Motor neuron (in vitro differentiated cells): ENCODE measurements around the gene PDE9A. TPM values are rescaled to one million over a fixed set of nuclear protein-coding genes. Genes with fewer than 3 reads are reported as not detected.
"Not testable (repeated sequence)": the region's sequence is repeated elsewhere in the genome, so short reads cannot be mapped to it uniquely, and the experiment has no call there.

Source experiments
- ATAC-seq, 8 experiments: fragments of 200-7000 bp; cut with Tn5 transposase; replicated peaks in 6 of 8; 2 replicates each; pipeline ENCODE4 v1.8.0; 2021; ENCODE audit warnings: mild to moderate bottlenecking in 8 of 8, moderate library complexity in 8 of 8
- H3K27ac ChIP-seq, 2 donors: fragments of 250-450 bp; sonication (Bioruptor Pico); 2 replicates each; pipeline ENCODE4 v1.9.0; 2021; ENCODE audit warnings: antibody characterized with exemption in 2 of 2, mild to moderate bottlenecking in 2 of 2, moderate library complexity in 1 of 2
- H3K4me1 ChIP-seq, 2 donors: fragments of 250-450 bp; sonication (Bioruptor Pico); replicated peaks in 1 of 2; 2 replicates each; pipeline ENCODE4 v1.6.1; 2021; ENCODE audit warnings: antibody characterized with exemption in 2 of 2, mild to moderate bottlenecking in 2 of 2, moderate library complexity in 1 of 2
- H3K4me3 ChIP-seq, 5 donors: fragments of 250-450 bp; sonication (Bioruptor Pico); 2 replicates each; pipeline ENCODE4 v1.9.0; 2021; ENCODE audit warnings: antibody characterized with exemption in 5 of 5, mild to moderate bottlenecking in 5 of 5, moderate library complexity in 4 of 5
- WGBS, 10 experiments: fragments of 450-650 bp; shearing (Covaris generic); methylation state at CpG; one replicate each; pipeline ENCODE4 v1.0.0; 2022; 5-methylcytosine and 5-hydroxymethylcytosine counted together
- in situ Hi-C, 9 experiments: fragments of 400-800 bp; cut with MboI; loops; one replicate each; pipeline ENCODE4 v1.15.0; 2021; ENCODE audit warnings: low sequenced_read_pairs in 9 of 9, low pct_unique_long_range_greater_than_20kb in 2 of 9; ENCODE audit not compliant: unreplicated experiment in 9 of 9
- total RNA-seq, 8 experiments: library from RNA; unstranded; fragments of 300-600 nt; gene quantifications; 2 replicates each; pipeline versions ENCODE4 v1.2.3 to v1.2.4, GENCODE V29; 2022

The PDE9A gene
- total RNA-seq, 8 experiments from 2014 or later: 0.31 to 21.2 (median 15.6) TPM; not detected in 2

DNA sequence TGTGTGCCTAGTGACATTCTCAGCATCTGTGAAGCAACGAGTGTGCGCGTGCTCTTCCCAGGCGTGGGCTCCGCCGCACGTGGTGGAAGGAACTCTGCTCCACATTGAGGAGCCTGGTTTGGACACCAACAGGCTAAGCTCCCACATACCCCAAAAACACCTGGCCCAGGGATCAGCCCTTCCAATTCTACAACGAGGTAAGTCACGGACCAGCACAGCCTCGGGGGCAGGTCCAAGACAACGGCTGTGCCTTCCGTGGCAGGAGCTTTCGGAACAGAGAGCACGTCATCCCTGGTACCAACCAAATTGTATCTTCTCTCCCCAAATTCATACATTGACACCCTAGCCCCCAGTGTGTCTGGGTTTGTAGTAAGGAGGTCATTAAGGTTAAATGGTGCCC lies 27.2 kb upstream of the PDE9A start:
- no peak for ATAC-seq
- Histone ChIP-seq H3K27ac (no peak overlapping the region), H3K4me3 (no peak overlapping the region), H3K4me1 (peaks cover 20 to 23% of the 10 kb centered on the region in 2 donors)
- WGBS, 10 experiments: 55 to 98% (median 86%) methylated on average over 2 to 9 of the region's 14 CpGs; no CpG with 5 or more reads in 5 of the 10 experiments
- in situ Hi-C loops: no loop called here

GRCh38 chr21:42627527-42628289 lies 25.7 kb upstream of the PDE9A start:
- ATAC-seq: no peak
- 32 to 100% (median 85%) methylated on average over 1 to 9 of the region's 15 CpGs; no CpG with 5 or more reads in 1 of the 10 experiments for WGBS, 10 experiments
- no peak overlapping the region for H3K4me3 ChIP-seq

GRCh38 chr21:42628466-42629061 lies 24.9 kb upstream of the PDE9A start:
- H3K27ac ChIP-seq, H3K4me3 ChIP-seq, ATAC-seq, in situ Hi-C loops: not testable (repeated sequence)
- WGBS, 10 experiments: 20 to 100% (median 79%) methylated on average over 1 to 2 of the region's 2 CpGs; no CpG with 5 or more reads in 1 of the 10 experiments
- peaks cover 8 to 11% of the 10 kb centered on the region in 2 donors for H3K4me1 ChIP-seq

More at GRCh38 chr21:42627527-42628289, 25.7 kb upstream of the PDE9A start:
- no peak overlapping the region for H3K27ac ChIP-seq
- peaks cover 8 to 11% of the 10 kb centered on the region in 2 donors for H3K4me1 ChIP-seq
- in situ Hi-C loops: no loop called here

GRCh38 chr21:42629933-42630589 lies 23.4 kb upstream of the PDE9A start:
- 0 to 98% (median 60%) methylated on average over 1 to 6 of the region's 9 CpGs; no CpG with 5 or more reads in 3 of the 10 experiments for WGBS, 10 experiments
- H3K4me3 ChIP-seq: no peak overlapping the region
- no peak overlapping the region for H3K27ac ChIP-seq
- in situ Hi-C loops: no loop called here
- ATAC-seq: peak in 1 of 8 experiments; percentile 25
- H3K4me1 ChIP-seq: peaks cover 8 to 11% of the 10 kb centered on the region in 2 donors

GRCh38 chr21:42630626-42631025 lies 22.8 kb upstream of the PDE9A start:
- in situ Hi-C loops: no loop called here
- no peak overlapping the region for H3K4me3 ChIP-seq
- WGBS, 10 experiments: 0 to 78% (median 60%) methylated on average over 1 to 7 of the region's 9 CpGs; no CpG with 5 or more reads in 1 of the 10 experiments
- peak in 5 of 8 experiments; percentile 88 to 96 (median 94) for ATAC-seq
- H3K4me1 ChIP-seq: peaks cover 8 to 11% of the 10 kb centered on the region in 2 donors
- no peak overlapping the region for H3K27ac ChIP-seq

DNA sequence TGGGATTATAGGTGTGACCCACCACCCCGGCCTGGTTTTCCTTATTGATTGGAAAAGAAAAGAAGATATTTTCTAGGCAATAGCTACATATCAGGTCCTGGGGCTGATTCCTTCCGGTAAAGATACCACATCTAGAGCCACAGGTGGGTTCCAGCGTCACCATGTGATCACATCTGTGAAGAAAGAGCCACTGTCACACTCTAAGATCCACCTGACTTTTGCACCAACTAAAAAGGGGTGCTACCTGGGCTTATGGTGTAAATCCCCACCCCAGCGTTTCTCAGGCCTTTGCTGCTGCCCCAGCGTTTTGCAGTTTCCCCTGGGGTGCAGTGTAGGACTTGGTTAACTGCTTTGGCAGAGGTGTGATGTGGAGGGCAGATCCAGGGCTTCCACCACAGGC lies 22.3 kb upstream of the PDE9A start:
- Histone ChIP-seq H3K4me1 (peaks cover 10 to 16% of the 10 kb centered on the region in 2 donors), H3K27ac (no peak overlapping the region), H3K4me3 (no peak overlapping the region)
- in situ Hi-C loops: no loop called here
- no peak for ATAC-seq
- 6 to 100% (median 67%) methylated on average over 1 to 4 of the region's 5 CpGs; no CpG with 5 or more reads in 3 of the 10 experiments for WGBS, 10 experiments

DNA sequence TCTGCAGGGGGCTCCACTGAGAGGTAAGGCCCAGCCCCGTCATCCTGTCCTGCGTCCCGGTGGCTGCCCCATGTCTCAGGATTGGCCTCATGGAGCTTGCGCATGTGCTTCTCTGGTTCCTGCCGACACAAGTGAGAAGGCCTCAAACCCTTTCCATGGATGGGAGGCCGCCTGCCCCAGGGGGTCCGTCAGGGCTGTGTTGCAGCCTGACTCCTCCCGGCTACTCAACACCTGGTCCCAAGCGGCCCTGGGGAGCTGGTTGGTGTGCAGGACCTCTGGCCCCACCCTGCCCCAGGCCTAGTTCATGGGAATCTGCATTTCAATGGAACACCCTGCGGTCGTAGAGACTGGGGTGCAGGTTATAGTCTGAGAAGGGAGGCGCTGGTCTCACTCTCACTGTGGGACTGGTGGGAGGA lies 21.1 kb upstream of the PDE9A start:
- WGBS, 10 experiments: 30 to 95% (median 81%) methylated on average over 1 to 8 of the region's 12 CpGs; no CpG with 5 or more reads in 6 of the 10 experiments
- H3K4me1 ChIP-seq: peaks cover 18 to 28% of the 10 kb centered on the region in 2 donors
- in situ Hi-C loops: no loop called here
- ATAC-seq: no peak
- H3K4me3 ChIP-seq: no peak overlapping the region
- no peak overlapping the region for H3K27ac ChIP-seq

DNA sequence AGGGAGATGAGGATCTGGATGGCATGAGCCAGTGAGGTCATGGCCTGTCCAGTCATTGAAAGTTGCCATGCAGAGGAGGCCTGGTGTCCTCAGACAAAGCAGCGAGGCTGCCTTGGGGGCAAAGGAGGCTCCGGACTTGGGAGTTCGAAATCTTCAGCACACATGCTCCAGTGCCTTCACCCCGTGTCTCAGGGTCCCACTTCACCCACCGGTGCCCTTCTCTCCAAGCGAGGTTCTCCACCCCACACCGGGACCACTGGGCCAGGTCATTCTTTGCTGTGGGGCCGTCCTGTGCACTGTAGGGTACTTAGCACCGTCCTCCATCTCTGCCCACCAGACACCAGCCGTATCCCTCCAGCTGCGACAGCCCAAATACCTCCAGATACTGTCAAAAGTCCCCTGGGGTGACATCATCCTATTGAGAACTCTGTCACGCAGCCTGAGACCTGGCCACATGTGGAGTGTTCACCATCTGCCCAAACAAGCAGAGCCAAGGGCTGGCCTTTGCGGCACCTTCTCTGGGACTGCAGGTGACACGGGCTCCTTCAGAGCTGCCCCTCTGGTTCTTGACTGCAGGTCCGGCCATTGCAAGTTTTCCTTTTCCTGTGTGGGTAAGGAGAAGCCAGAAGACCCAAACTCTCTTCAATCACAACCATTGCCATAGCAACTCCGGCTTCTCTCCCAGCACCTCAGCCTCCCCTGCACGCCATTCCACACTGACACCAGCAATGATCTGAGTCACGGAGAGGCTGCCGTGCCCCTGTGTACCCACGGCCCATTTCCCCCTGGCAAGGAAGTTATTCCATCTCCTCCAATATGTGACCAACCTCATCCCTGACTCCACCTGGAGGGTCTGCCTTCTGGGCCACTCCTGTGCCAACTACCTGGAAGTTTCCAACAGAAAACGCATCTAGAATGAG lies 20.4 kb upstream of the PDE9A start:
- Histone ChIP-seq H3K4me3 (no peak overlapping the region), H3K27ac (no peak overlapping the region), H3K4me1 (peaks cover 23 to 35% of the 10 kb centered on the region in 2 donors)
- ATAC-seq: no peak
- WGBS, 10 experiments: 40 to 86% (median 69%) methylated on average over 1 to 11 of the region's 21 CpGs; no CpG with 5 or more reads in 4 of the 10 experiments
- in situ Hi-C loops: no loop called here

- in situ Hi-C loops: no loop called here
- Histone ChIP-seq H3K4me3 (no peak overlapping the region), H3K4me1 (peaks cover 24 to 36% of the 10 kb centered on the region in 2 donors), H3K27ac (no peak overlapping the region)
- 40 to 93% (median 80%) methylated on average over 1 to 7 of the region's 10 CpGs; no CpG with 5 or more reads in 4 of the 10 experiments for WGBS, 10 experiments
- ATAC-seq: no peak
These were observed 19.6 kb upstream of the PDE9A start for GRCh38 chr21:42633858-42634257.

GRCh38 chr21:42635848-42636519 lies 17.4 kb upstream of the PDE9A start:
- Histone ChIP-seq H3K4me3 (no peak overlapping the region), H3K4me1 (peaks cover 27 to 32% of the 10 kb centered on the region in 2 donors), H3K27ac (peak overlapping the region; percentile 40 to 65)
- in situ Hi-C loops: no loop called here
- WGBS, 10 experiments: 20 to 100% (median 76%) methylated on average over 1 to 4 of the region's 6 CpGs; no CpG with 5 or more reads in 2 of the 10 experiments
- peak in 4 of 8 experiments; percentile 5 to 11 (median 9) for ATAC-seq

DNA sequence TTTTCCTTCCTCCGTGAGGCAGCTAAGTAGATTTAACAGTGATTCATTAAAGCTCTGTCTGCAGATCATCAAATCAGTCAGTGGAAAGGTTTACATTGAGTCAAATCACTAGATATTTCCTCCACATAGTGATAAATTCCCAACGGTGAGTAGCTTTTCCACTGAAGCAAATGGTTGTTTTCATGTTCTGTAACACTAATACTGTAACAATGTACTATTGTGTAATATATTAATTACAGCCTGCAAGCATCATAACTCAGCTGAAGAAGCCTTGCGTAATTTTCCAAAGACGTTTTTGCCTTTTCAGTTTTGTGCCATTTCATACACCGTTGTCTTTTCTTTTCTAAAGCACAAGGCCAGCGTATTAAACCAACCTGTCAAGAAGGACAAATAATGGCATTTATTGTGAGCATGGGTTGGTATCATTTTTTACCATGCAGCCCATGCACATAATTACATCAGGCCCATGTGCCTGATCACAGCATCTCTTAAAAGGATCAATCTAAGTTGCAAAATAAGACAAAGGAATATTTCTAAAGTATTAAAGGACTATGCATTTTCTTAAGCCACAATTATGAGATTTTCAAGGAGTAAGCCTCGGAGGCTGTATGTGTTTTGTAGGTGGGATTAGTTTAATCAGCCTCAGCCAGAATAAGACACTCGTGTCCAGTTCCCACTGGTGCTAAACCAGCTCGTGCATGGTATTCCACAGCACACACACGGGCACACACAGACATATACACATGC lies 16.7 kb upstream of the PDE9A start:
- 0 to 78% (median 35%) methylated on average over 1 to 10 of the region's 10 CpGs; no CpG with 5 or more reads in 1 of the 10 experiments for WGBS, 10 experiments
- peak overlapping the region; percentile 40 to 65 for H3K27ac ChIP-seq
- H3K4me3 ChIP-seq: no peak overlapping the region
- peak in 5 of 8 experiments; percentile 6 to 39 (median 21) for ATAC-seq
- in situ Hi-C loops: no loop called here
- H3K4me1 ChIP-seq: peaks cover 33 to 38% of the 10 kb centered on the region in 2 donors
